Ureter (tissue), 1 donor: Measurements from ENCODE around the gene MZF1. TPM values are rescaled to one million over a fixed set of nuclear protein-coding genes. Genes with fewer than 3 reads are reported as not detected.

Experiments used
- DNase-seq: peaks from one replicate; pipeline ENCODE4 v3.0.0-alpha.2; 2020; ENCODE audit warnings: low spot score
- total RNA-seq: library from RNA; stranded (reverse); gene quantifications from one replicate; pipeline ENCODE4 v1.2.4, GENCODE V29; 2023
- donor health status: DM: yes; HTN: yes; CAD: no.

Gene MZF1
- total RNA-seq, 1 donor from 2014 or later, result 43.4 TPM

DNA sequence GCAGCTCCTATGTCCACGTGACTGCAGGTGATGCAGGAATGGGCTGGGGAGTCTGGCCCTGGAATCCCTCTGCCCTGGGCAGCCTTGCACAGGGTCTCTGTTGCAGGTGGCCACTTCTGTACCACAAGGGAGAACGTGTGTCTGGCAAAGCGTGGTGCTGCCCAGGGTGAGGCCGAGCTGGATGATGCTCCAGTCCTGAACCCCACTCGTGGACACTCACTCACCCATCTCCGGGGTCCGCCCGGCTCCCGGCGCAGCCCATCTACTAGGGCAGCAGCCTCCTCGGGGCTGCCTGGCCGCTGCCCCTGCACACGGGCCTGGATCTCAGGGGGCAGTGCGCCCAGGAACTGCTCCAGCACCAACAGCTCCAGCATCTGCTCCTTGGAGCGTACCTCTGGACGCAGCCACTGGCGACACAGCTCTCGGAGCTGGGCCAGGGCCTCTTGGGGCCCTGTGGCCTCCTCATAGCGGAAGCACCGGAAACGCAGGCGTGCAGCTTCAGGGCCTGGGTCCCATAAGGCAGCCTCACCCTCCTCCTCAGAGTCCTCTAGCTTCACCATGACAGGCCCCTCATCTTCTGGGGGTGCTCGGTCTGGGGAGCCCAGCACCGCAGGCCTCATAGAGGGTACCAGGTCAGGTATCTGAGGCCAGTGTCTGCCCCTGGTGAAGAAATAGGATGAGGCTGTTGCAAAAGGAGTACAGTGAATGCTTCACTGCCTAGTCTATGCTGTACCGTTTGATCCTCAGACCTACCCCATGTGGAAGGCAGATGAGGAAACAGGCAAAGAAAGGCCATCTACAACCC, 2.2 kb downstream of the MZF1 start:
- no peak for DNase-seq

GRCh38 chr19:58569943-58570670, 3.0 kb downstream of the MZF1 start:
- DNase-seq, result no peak

- DNase-seq, result no peak
These were observed 3.8 kb downstream of the MZF1 start for GRCh38 chr19:58569191-58569942.

DNA sequence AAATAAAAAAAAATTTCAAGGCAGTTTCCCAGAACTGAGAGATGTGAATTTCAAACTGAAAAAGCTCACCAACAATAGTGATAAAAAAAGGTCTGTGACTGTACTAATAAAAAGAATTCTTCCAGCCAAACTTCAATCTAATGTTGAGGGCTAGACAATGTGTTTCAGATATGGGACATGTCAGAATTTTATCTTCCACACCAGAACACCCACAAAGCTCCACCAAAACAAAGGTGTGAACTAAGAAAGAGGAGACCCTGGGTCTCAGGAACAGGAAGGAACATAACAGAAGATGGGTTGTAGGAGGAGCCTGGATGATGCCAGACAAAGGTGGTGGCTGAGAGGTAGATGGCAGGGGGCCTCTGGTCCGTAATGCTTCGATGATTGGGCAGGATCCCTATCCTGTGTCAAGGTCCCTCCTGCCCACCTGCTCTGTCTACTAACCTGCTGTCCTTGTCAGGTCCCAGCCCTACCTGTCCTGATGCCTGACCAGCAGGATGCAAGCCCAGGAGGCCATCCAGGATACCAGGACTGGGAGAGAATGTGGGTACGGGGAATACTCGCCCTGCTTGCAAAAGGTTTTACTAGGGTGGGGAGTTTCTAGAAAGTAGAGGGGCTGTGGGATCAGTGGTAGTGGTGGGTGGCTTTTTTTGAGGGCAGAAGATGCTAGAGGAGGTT, 4.5 kb downstream of the MZF1 start:
- no peak for DNase-seq

DNA sequence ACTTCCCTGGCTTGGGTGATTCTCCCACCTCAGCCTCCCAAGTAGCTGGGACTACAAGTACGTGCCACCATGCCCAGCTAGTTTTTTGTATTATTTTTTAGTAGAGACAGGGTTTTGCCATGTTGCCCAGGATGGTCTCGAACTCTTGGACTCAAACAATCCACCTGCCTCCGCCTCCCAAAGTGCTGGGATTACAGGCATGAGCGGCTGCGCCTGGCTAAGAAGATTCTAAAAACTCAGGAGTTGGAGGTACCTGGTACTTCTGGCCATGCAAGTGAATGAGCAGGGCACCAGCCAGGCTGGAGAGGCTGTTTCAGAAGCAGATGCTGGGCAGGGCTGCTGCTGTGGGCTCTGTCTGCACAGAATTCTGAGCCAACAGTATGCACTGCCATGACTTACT, 6.1 kb downstream of the MZF1 start:
- DNase-seq, result no peak

GRCh38 chr19:58563823-58564222, 9.3 kb downstream of the MZF1 start:
- DNase-seq, result no peak

DNA sequence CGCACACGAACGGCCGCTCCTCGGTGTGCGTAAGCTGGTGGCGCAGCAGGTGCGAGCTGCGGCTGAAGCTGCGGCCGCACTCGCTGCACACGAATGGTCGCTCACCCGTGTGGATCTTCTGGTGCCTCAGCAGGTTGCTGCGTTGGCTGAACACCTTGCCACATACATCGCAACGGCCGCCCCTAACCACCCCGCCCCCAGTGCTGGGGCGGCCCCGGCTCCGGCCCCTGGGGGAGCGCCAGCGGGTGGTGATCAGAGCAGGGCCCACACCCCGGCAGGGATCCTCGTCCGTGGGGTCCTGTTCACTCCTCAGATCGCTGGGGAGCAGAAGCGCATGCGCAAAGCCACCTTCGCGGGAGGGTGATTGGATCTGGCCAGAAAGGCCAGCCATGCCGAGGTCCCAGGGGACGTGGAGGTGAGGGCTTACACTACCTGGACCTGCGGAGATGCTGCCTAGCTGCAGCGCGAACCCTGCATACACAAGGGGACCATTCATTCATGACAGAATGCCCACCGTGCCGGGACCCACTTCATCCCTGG, 10.0 kb downstream of the MZF1 start:
- DNase-seq, result no peak

DNA sequence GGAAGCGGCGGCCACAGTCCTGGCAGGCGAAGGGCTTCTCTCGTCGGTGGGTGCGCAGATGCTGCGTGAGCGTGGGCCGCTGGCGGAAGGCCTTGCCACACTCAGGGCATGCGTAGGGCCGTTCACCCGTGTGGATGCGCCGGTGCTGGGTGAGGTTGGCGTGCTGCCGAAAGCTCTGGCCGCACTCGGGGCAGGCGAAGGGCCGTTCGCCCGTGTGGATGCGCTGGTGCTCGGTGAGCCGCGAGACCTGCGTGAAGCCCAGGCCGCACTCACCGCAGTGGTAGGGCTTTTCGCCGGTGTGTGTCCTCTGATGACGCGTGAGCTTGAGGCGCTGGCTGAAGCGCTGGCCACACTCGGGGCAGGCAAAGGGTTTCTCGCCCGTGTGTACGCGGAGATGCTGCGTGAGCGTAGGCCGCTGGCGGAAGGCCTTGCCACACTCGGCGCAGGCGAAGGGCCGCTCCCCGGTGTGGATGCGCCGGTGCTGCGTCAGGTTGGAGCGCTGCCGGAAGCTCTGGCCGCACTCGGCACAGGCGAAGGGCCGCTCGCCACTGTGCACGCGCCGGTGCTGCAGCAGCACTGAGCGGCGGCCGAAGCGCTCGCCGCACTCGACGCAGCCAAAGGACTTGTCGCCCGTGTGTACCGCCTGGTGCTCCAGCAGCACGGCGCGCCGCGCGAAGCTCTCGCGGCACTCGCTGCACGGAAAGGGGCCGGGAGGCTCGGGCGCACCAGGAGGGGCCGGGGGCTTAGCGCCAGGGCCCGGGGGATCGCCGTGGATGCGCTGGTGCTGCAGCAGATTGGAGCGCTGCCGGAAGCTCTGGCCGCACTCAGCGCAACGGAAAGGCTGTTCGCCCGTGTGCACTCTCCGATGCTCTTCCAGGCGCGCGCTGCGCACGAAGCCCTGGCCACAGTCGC, 10.8 kb downstream of the MZF1 start:
- no peak for DNase-seq

- no peak for DNase-seq
These were observed 11.6 kb downstream of the MZF1 start for GRCh38 chr19:58561373-58562121.

DNA sequence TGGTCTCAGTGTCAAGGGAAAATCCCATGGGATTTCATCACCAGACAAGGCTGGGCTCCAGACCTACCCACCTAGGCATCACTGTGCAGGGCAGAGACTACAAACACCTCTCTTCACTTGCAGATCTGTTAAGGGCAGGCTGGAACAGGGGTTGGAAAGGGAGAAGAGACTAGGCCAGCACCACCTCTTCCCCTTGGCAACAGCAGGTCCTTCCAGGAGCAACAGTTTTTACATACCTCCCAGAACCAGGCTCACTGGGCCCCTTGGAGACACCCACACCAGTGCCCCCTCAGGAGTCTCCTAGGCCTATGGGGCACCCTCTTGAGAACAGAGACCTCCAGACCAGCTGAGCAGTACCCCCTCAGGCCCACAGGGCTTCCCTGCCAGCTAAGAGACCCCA, 12.2 kb downstream of the MZF1 start:
- DNase-seq, result no peak

DNA sequence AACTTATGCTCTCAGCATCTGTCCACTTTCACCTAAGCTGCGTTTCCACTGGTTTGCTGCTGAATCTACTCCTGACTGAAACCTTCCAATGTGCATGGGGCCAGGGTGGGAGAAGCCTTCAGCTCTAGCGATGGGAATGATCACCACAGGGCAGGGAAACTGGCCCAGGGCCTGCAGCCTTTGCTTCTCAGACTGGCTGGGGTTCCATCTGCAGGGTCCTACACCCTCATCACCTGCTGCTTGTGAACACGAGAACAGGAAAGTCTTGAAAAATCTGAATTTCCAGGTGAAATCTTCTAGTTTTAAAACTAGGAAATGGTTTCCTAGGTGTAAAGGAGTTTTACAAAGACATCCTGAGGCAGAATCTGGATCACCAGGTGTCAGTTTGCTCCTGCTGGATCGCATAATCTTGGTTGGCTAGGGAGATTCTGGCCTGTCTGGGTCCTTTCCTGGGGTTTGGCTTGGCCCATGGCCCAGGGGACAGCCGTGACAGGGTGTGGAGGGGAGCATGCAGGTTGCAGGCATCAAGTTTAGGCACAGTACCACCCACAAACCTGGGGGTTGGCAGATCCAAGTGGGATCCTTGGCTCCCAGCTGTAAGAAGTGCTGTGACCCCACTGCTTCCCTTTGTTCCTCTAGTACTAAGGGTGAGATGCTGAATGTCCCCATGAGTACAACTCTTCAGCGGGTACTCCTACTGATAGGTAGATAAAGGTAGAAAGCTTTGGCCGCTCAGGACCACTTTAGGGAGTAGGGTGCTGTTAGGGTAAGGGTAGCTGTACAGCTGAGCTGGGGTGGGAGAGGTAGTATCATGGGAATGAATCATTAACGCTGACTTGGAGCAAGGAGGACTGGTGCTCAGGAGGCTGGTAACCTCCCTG, 12.9 kb downstream of the MZF1 start:
- no peak for DNase-seq

DNA sequence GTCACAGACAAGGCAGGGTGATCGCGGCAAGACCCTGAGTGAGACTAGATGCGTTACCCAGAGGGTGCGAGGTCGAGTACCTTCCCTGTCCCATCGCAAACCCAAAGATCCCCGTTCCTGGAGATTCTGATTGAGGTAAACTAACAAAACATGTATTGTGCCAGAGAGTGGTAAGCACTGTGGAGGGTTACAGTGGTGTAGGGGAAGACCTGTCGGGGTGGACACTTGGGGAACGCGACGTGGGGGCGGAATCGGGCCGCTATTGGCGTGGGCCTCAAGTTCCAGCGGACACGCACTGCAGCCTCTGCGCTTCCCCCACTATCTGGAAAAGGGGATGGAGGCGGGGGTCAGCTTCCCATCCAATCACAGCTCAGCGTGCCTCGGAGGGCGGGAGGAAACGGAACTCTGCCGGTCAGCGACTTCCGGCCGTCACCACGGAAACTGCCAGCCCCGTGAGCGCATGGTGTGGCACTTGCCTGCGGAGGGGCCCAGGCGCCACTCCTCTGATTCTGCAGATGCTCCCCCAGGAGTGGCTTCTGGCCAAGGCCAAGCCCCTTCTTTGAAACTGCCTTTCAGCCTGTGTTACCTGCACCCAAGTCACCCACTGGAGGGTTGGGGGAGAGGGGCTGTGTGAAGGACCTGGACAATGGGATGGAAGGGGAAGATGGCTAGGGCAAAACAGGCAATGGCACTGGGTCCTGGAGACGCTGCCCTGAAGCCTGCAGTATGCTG, 13.7 kb downstream of the MZF1 start:
- DNase-seq, result peak; percentile 95

- DNase-seq, result peak; percentile 100
These were observed 14.4 kb downstream of the MZF1 start for GRCh38 chr19:58558623-58559274.

GRCh38 chr19:58558066-58558622, 15.0 kb downstream of the MZF1 start, which contains the start of gene UBE2M:
Gene UBE2M (minus strand): TSS chr19:58558611. CDS start chr19:58558381, 230 bp downstream.
- peak; percentile 74 for DNase-seq

- no peak for DNase-seq
These were observed 15.7 kb downstream of the MZF1 start for GRCh38 chr19:58557221-58558065.

GRCh38 chr19:58556622-58557220, 16.4 kb downstream of the MZF1 start:
- DNase-seq, result no peak
